Astrocyte of the spinal cord (primary cell): ENCODE data around the gene APOBEC2.

ENCODE experiments used
- DNase-seq: peaks from one replicate; pipeline ENCODE4 v3.0.0; 2011; ENCODE audit warnings: low read depth, low spot score
- H3K4me3 ChIP-seq: 2 replicates; pipeline ENCODE4 v1.5.1; 2011; ENCODE audit warnings: low read depth, mild to moderate bottlenecking, low read length, moderate library complexity
- CTCF ChIP-seq: IDR thresholded peaks from 2 replicates; pipeline ENCODE4 v1.5.1; 2012; ENCODE audit warnings: low read depth, mild to moderate bottlenecking, low read length, inconsistent platforms
- in situ Hi-C: cut with HindIII; loops from 2 replicates; pipeline ENCODE4 v1.10.0; 2017; ENCODE audit warnings: low sequenced_read_pairs

Gene APOBEC2

GRCh38 chr6:41103847-41104246 lies 50.8 kb downstream of the APOBEC2 start:
- no peak overlapping the region for H3K4me3 ChIP-seq
- in situ Hi-C loops = no loop called here
- TF ChIP-seq CTCF = no peak
- no peak for DNase-seq

- no peak overlapping the region for H3K4me3 ChIP-seq
- no peak for TF ChIP-seq CTCF
- in situ Hi-C loops = no loop called here
- DNase-seq = no peak
Measured at GRCh38 chr6:41111017-41111416, 58.0 kb downstream of the APOBEC2 start.
